SU-DHL-6 (cell line): ENCODE data around the gene PDE6D.

Experiments
- H2AFZ ChIP-seq: fragments of 200-600 bp; sonication (generic); 2 replicates; pipeline ENCODE4 v1.6.1; 2014; ENCODE audit warnings: low read depth, mild to moderate bottlenecking, moderate library complexity, mixed read lengths, antibody characterized with exemption, low read length; ENCODE audit not compliant: severe bottlenecking
- H3F3A ChIP-seq: fragments of 200-600 bp; shearing (Covaris generic); 2 replicates; pipeline ENCODE4 v1.6.0; 2016; ENCODE audit warnings: antibody characterized with exemption, mild to moderate bottlenecking; ENCODE audit not compliant: insufficient read depth
- H3K27ac ChIP-seq: fragments of 200-600 bp; sonication (generic); 2 replicates; pipeline ENCODE4 v1.5.1; 2016; ENCODE audit warnings: low read depth, mild to moderate bottlenecking, low read length, moderate library complexity, mixed read lengths
- H3K27me3 ChIP-seq: fragments of 200-600 bp; sonication (generic), shearing (Covaris generic); 2 replicates; pipeline ENCODE4 v1.6.0; 2014; ENCODE audit warnings: mild to moderate bottlenecking, low read length
- H3K36me3 ChIP-seq: fragments of 200-600 bp; sonication (generic); 2 replicates; pipeline ENCODE4 v1.6.1; 2014; ENCODE audit warnings: mild to moderate bottlenecking, low read length, mixed read lengths
- H3K4me2 ChIP-seq: fragments of 300-600, 200-600 bp; shearing (Covaris generic), sonication (generic); 2 replicates; pipeline ENCODE4 v1.6.0; 2014; ENCODE audit warnings: low read length, low read depth, mild to moderate bottlenecking; ENCODE audit not compliant: poor library complexity, severe bottlenecking
- H3K4me3 ChIP-seq: fragments of 200-600 bp; sonication (generic); 2 replicates; pipeline ENCODE4 v1.5.1; 2014; ENCODE audit warnings: antibody characterized with exemption, low read length, mild to moderate bottlenecking, mixed read lengths; ENCODE audit not compliant: insufficient read depth, poor library complexity, severe bottlenecking
- H3K79me2 ChIP-seq: fragments of 200-600 bp; sonication (generic); 2 replicates; pipeline ENCODE4 v1.6.1; 2014; ENCODE audit warnings: mild to moderate bottlenecking, low read length, moderate library complexity; ENCODE audit not compliant: insufficient read depth
- H3K9ac ChIP-seq: fragments of 200-600 bp; sonication (generic); 2 replicates; pipeline ENCODE4 v1.7.0; 2014; ENCODE audit warnings: mild to moderate bottlenecking, low read length
- H3K9me2 ChIP-seq: fragments of 200-600 bp; sonication (generic); replicated peaks from 2 replicates; pipeline ENCODE4 v1.6.1; 2014; ENCODE audit warnings: low read length; ENCODE audit not compliant: insufficient read depth
- H3K9me3 ChIP-seq: fragments of 200-600 bp; sonication (generic); 2 replicates; pipeline ENCODE4 v1.6.1; 2014; ENCODE audit warnings: low read length, mixed read lengths; ENCODE audit not compliant: insufficient read depth
- H4K20me1 ChIP-seq: fragments of 200-600 bp; sonication (generic); 2 replicates; pipeline ENCODE4 v1.6.1; 2014; ENCODE audit warnings: low read depth, mild to moderate bottlenecking, antibody characterized with exemption, low read length, moderate library complexity, mixed read lengths
- EZH2phosphoT487 ChIP-seq: fragments of 200-600 bp; sonication (generic), shearing (Covaris generic); conservative IDR thresholded peaks from 2 replicates; pipeline ENCODE4 v1.6.1; 2018; ENCODE audit warnings: mild to moderate bottlenecking, antibody characterized with exemption, low read length, moderate library complexity, mixed read lengths
- TF ChIP-seq, protein P1 (sequence below): fragments of 200-600 bp; sonication (generic); IDR thresholded peaks from one replicate; pipeline ENCODE4 v1.5.1; 2017; ENCODE audit warnings: antibody characterized with exemption, mild to moderate bottlenecking, low read length, moderate library complexity; ENCODE audit not compliant: insufficient read depth, poor library complexity, severe bottlenecking

PDE6D gene

DNA sequence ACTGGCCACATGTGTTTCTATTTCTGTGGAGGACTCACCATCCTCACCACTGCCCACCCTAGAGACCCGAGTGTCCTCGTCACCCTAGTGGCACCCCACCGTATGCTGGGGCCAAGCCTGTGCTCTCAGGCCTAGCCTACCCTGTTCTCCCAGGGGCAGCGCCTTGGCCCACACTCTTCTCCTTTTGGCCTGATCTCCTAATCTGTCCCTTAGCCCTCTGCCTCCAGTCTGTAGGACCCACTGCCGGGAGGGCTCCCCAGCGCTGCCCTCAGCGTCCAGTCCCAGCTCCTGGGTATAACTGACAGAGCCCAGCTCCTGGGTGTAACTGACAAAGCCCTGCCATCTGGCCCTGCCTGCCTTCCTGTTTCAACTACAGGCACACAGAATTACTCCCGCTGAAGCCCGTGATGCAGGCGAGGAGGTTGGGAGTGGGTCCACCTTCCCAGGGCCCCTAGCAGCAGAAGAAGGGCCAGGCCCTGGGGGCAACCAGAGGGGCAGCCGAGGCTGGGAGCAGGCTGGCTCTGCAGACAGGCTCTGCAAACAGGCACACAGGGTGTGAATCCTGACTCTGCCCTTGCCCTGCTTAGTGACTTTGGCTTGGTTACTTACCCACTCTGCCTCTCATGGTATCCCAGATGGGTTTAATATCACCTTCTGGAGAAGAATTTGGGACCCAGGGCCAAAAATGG, 98.3 kb downstream of the PDE6D start:
- Histone ChIP-seq H3K9ac (peak overlapping the region; percentile 96), H3K4me2 (peak overlapping the region; percentile 94), H3K36me3 (no peaks in the 10 kb centered on the region), H3K27me3 (no peaks in the 10 kb centered on the region), H3K79me2 (peaks cover 37% of the 10 kb centered on the region), H4K20me1 (no peaks in the 10 kb centered on the region), H3K9me3 (no peaks in the 10 kb centered on the region), H3K27ac (peak overlapping the region; percentile 94), H3K4me3 (peak overlapping the region; percentile 64), H2AFZ (no peak overlapping the region), H3K9me2 (no peaks in the 10 kb centered on the region), H3F3A (peaks cover 72% of the 10 kb centered on the region)
- no peak for TF ChIP-seq EZH2phosphoT487
- TF ChIP-seq, protein P1, sequence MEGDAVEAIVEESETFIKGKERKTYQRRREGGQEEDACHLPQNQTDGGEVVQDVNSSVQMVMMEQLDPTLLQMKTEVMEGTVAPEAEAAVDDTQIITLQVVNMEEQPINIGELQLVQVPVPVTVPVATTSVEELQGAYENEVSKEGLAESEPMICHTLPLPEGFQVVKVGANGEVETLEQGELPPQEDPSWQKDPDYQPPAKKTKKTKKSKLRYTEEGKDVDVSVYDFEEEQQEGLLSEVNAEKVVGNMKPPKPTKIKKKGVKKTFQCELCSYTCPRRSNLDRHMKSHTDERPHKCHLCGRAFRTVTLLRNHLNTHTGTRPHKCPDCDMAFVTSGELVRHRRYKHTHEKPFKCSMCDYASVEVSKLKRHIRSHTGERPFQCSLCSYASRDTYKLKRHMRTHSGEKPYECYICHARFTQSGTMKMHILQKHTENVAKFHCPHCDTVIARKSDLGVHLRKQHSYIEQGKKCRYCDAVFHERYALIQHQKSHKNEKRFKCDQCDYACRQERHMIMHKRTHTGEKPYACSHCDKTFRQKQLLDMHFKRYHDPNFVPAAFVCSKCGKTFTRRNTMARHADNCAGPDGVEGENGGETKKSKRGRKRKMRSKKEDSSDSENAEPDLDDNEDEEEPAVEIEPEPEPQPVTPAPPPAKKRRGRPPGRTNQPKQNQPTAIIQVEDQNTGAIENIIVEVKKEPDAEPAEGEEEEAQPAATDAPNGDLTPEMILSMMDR = no peak
